GM12878 (cell line): ENCODE results near the gene FUZ. TPM values are rescaled to one million over a fixed set of nuclear protein-coding genes. Genes with fewer than 3 reads are reported as not detected.

Experiments
- ATAC-seq: fragments of 200-7000 bp; cut with Tn5 transposase; 3 replicates; pipeline ENCODE4 v1.9.1; 2020; ENCODE audit warnings: mild to moderate bottlenecking, moderate library complexity
- BruUV-seq: library from RNA; stranded (reverse); fragments of 400-500 nt; replicated peaks from 2 replicates; lab custom pipeline; 2021; lab: Mats Ljungman, UMichigan
- CTCF ChIA-PET: fragments of 300-600 bp; sonication (Branson Sonifier 250); formaldehyde crosslinking; extraction: SDS; loops from one replicate; lab custom pipeline; 2021; ENCODE audit warnings: inconsistent platforms; lab: Yijun Ruan, JAX
- POLR2A ChIA-PET: fragments of 350-600 bp; formaldehyde crosslinking; extraction: SDS; loops from one replicate; lab custom pipeline; 2021; ENCODE audit warnings: inconsistent platforms; lab: Charles Lee
- RAD21 ChIA-PET: fragments of 300-600 bp; sonication (Branson Sonifier 250); formaldehyde crosslinking; loops from one replicate; lab custom pipeline; 2023; ENCODE audit warnings: antibody characterized with exemption; ENCODE audit not compliant: unreplicated experiment; lab: Charles Lee
- SMC1A ChIA-PET: fragments of 300-600 bp; sonication (Branson Sonifier 250); formaldehyde crosslinking; loops from one replicate; lab custom pipeline; 2023; ENCODE audit not compliant: unreplicated experiment, uncharacterized antibody; lab: Charles Lee
- DNase-seq: peaks from one replicate; pipeline ENCODE4 v3.0.0-alpha.2; 2011; ENCODE audit warnings: low read depth, low spot score
- FAIRE-seq: peaks from 3 replicates; lab custom pipeline; 2011; peaks lifted over from hg19 to GRCh38; lab: Jason Lieb, UNC
- H2AFZ ChIP-seq: 2 replicates; pipeline ENCODE4 v1.6.0; 2011; ENCODE audit warnings: low read depth, low read length, control low read depth; ENCODE audit not compliant: control insufficient read depth
- H3K27ac ChIP-seq: 2 replicates; pipeline ENCODE4 v1.5.1; 2011; ENCODE audit warnings: control low read depth; ENCODE audit not compliant: control insufficient read depth, insufficient read depth
- H3K27me3 ChIP-seq, 2 experiments: replicated peaks in 1 of 2; 2 replicates each; pipeline versions ENCODE4 v1.6.0 to v1.6.1; 2011; ENCODE audit warnings: low read length in 1 of 2; ENCODE audit not compliant: control insufficient read depth in 2 of 2, insufficient read depth in 2 of 2
- H3K36me3 ChIP-seq, 2 experiments: 2 replicates each; pipeline ENCODE4 v1.5.1; 2011; ENCODE audit warnings: low read length in 1 of 2; ENCODE audit not compliant: control insufficient read depth in 2 of 2, insufficient read depth in 2 of 2
- H3K4me1 ChIP-seq: 2 replicates; pipeline ENCODE4 v1.6.1; 2011; ENCODE audit warnings: mild to moderate bottlenecking, low read length, moderate library complexity, mixed read lengths; ENCODE audit not compliant: control insufficient read depth, insufficient read depth
- H3K4me2 ChIP-seq: 2 replicates; pipeline ENCODE4 v1.6.0; 2011; ENCODE audit warnings: control low read depth; ENCODE audit not compliant: control insufficient read depth, insufficient read depth
- H3K4me3 ChIP-seq: fragments of 200-600 bp; sonication (generic); 2 replicates; pipeline ENCODE4 v1.5.1; 2016
- H3K79me2 ChIP-seq: 2 replicates; pipeline ENCODE4 v1.6.0; 2011; ENCODE audit warnings: low read length; ENCODE audit not compliant: control insufficient read depth, insufficient read depth
- H3K9ac ChIP-seq: 2 replicates; pipeline ENCODE4 v1.8.0; 2011; ENCODE audit warnings: low read length, control low read depth, mixed read lengths; ENCODE audit not compliant: control insufficient read depth, insufficient read depth
- H3K9me3 ChIP-seq: replicated peaks from 3 replicates; pipeline ENCODE4 v1.5.1; 2011; ENCODE audit warnings: mild to moderate bottlenecking, low read length; ENCODE audit not compliant: control insufficient read depth, insufficient read depth
- H4K20me1 ChIP-seq: 2 replicates; pipeline ENCODE4 v1.6.0; 2011; ENCODE audit not compliant: control insufficient read depth, insufficient read depth
- IKZF2 ChIP-seq, 2 experiments: fragments of 450-650 bp; IDR thresholded peaks; 2 replicates each; pipeline ENCODE4 v1.6.1; 2017; ENCODE audit warnings: mild to moderate bottlenecking in 2 of 2, moderate library complexity in 2 of 2
- IRF3 ChIP-seq: fragments of 450-650 bp; IDR thresholded peaks from 2 replicates; pipeline ENCODE4 v1.6.1; 2014; ENCODE audit warnings: mild to moderate bottlenecking
- MAX ChIP-seq: IDR thresholded peaks from 2 replicates; pipeline ENCODE4 v1.6.1; 2012; ENCODE audit warnings: low read depth, low read length, improper control_type of control experiment
- MEF2A ChIP-seq: IDR thresholded peaks from 2 replicates; pipeline ENCODE4 v1.6.1; 2011; ENCODE audit warnings: low read depth, mild to moderate bottlenecking, low read length, moderate library complexity; ENCODE audit not compliant: insufficient read depth
- MYC ChIP-seq: IDR thresholded peaks from 2 replicates; pipeline ENCODE4 v1.6.1; 2011; ENCODE audit warnings: mild to moderate bottlenecking, low read length, moderate library complexity, inconsistent platforms; ENCODE audit not compliant: insufficient read depth, insufficient replicate concordance, insufficient read length, severe bottlenecking
- SMAD1 ChIP-seq: fragments of 450-650 bp; IDR thresholded peaks from 2 replicates; pipeline ENCODE4 v1.6.1; 2018; ENCODE audit warnings: mild to moderate bottlenecking, low read depth; ENCODE audit not compliant: partially characterized antibody
- WRNIP1 ChIP-seq: IDR thresholded peaks from 2 replicates; pipeline ENCODE4 v1.6.1; 2011; ENCODE audit warnings: low read depth, low read length, improper control_type of control experiment, borderline replicate concordance
- ZNF207 ChIP-seq: fragments of 450-650 bp; IDR thresholded peaks from 2 replicates; pipeline ENCODE4 v1.6.1; 2014; ENCODE audit warnings: antibody characterized with exemption, mild to moderate bottlenecking, borderline replicate concordance
- ZNF592 ChIP-seq: fragments of 450-650 bp; IDR thresholded peaks from 2 replicates; pipeline ENCODE4 v1.6.1; 2017; ENCODE audit warnings: mild to moderate bottlenecking, moderate library complexity
- WGBS: methylation state at CpG from one replicate; pipeline ENCODE4 v1.1.6; 2016; ENCODE audit warnings: low lambda C conversion rate; ENCODE audit not compliant: insufficient replicate concordance, insufficient coverage; ENCODE audit errors: missing lambda C conversion rate; 5-methylcytosine and 5-hydroxymethylcytosine counted together
- in situ Hi-C: fragments of 300-500 bp; cut with MboI; formaldehyde crosslinking; loops from 9 replicates; pipeline ENCODE4 v1.14.3; 2018; ENCODE audit warnings: mixed read lengths
- intact Hi-C: fragments of 100-400 bp; cut with micrococcal nuclease; formaldehyde crosslinking; loops from one replicate; pipeline ENCODE4 v1.14.2; 2022; ENCODE audit not compliant: unreplicated experiment
- polyA plus RNA-seq, 11 experiments: library from polyadenylated mRNA; depleted of rRNA in 4 of 11; unstranded in 6 of 11; stranded (reverse) in 5 of 11; fragments of >200 nt; fragmentation: Nextera tagmentation in 4 of 11; fragmentation: Illumina TruSeq in 1 of 11; extraction: Ambion mirVana in 4 of 11; extraction: Trizol in 1 of 11; gene quantifications; 1 replicate in 1 of 11; 2 replicates in 10 of 11; pipeline versions ENCODE4 v1.2.1 to v1.2.3, GENCODE V29; 2011 to 2016; ENCODE audit warnings: inconsistent platforms in 2 of 11, missing spikeins in 2 of 11, low read depth in 1 of 11
- total RNA-seq, 4 experiments: library from RNA; depleted of rRNA in 3 of 4; stranded (reverse); fragments of >200 nt in 3 of 4; fragmentation: Illumina TruSeq in 1 of 4; extraction: Trizol in 1 of 4; gene quantifications; 2 replicates each; pipeline versions ENCODE4 v1.2.1 to v1.2.3, GENCODE V29; 2013 to 2021

FUZ gene
- total and polyA plus RNA-seq, 10 of the 15 experiments (the other 5 are each of a cell fraction or from before 2014, with no cell fraction given) = 0.18 to 11.5 (median 8.8) TPM

GRCh38 chr19:49767381-49767780, 45.7 kb downstream of the FUZ start:
- H3K27me3 ChIP-seq = no peaks in the 10 kb centered on the region
- H3K9me3 ChIP-seq = no peaks in the 10 kb centered on the region
- H3K4me2 ChIP-seq = peak overlapping the region; percentile 98
- FAIRE-seq (no peak), ATAC-seq (no peak), DNase-seq (no peak)
- SMC1A ChIA-PET = interaction anchor here (1.1 to 1.9 kb wide), 3 partner anchors 46 to 102 kb away, joined by 4 to 5 read pairs (median 4); partner anchors contain the start of genes FUZ and MED25
- H3K79me2 ChIP-seq = peaks cover 24% of the 10 kb centered on the region
- H3K27ac ChIP-seq = peak overlapping the region; percentile 83
- peak overlapping the region; percentile 93 for H3K9ac ChIP-seq
- under 1% methylated on average over 9 of the region's 9 CpGs for WGBS
- in situ Hi-C loops = no loop called here
- CTCF ChIA-PET = interaction anchor here (1.0 kb wide), 1 partner anchor 51 kb away, joined by 3 read pairs; no protein-coding TSS in a partner anchor
- TF ChIP-seq SMAD1 (no peak), IRF3 (no peak), ZNF207 (no peak), MYC (no peak), IKZF2 (IDR thresholded peaks at IDR 0.05) (0 out of 4 replicates have a peak, but pooled peaks of 1 of the 2 experiments have one; percentile 23), ZNF592 (no peak), WRNIP1 (no peak), MAX (peak; percentile 9; the same call in 1 of the 2 replicates), MEF2A (no peak)
- peak overlapping the region; percentile 97 for H3K4me3 ChIP-seq
- no TSS peak for BruUV-seq
- H4K20me1 ChIP-seq = no peaks in the 10 kb centered on the region
- POLR2A ChIA-PET = interaction anchor here (0.5 to 1.6 kb wide), 13 partner anchors 29 to 562 kb away, joined by 3 to 14 read pairs (median 4); partner anchors contain the start of genes BCL2L12, IRF3, KCNC3 and MED25
- peak overlapping the region; percentile 50 for H2AFZ ChIP-seq
- RAD21 ChIA-PET = interaction anchor here (0.7 to 1.7 kb wide), 9 partner anchors 36 to 1122 kb away, joined by 3 to 12 read pairs (median 4); partner anchors contain the start of genes PRMT1 and SCAF1
- 0 out of 4 replicates have a peak, but pooled peaks cover 0 to 2% of the 10 kb centered on the region in 2 experiments for H3K36me3 ChIP-seq
- H3K4me1 ChIP-seq = peaks cover 15% of the 10 kb centered on the region; the same call in 1 of the 2 replicates
- intact Hi-C loops = loop anchor here (5.0 kb wide), 2 partner anchors 40 to 100 kb away; partner anchors contain the start of gene PNKP
